Osteoblast (primary cell): ENCODE data around the gene FDX1. TPM values are rescaled to one million over a fixed set of nuclear protein-coding genes. Genes with fewer than 3 reads are reported as not detected.

Experiments used
- DNase-seq: peaks from one replicate; pipeline ENCODE4 v3.0.0; 2011; ENCODE audit warnings: low spot score, mixed read lengths; ENCODE audit not compliant: insufficient read length; ENCODE audit errors: missing footprints
- H2AFZ ChIP-seq: 2 replicates; pipeline ENCODE4 v1.6.0; 2011; ENCODE audit warnings: mild to moderate bottlenecking, low read length
- H3K27ac ChIP-seq: 2 replicates; pipeline ENCODE4 v1.5.1; 2011; ENCODE audit warnings: mild to moderate bottlenecking, low read depth, low read length, moderate library complexity
- H3K27me3 ChIP-seq: 2 replicates; pipeline ENCODE4 v1.6.0; 2012; ENCODE audit warnings: mild to moderate bottlenecking, control low read depth, inconsistent platforms, low read length, moderate library complexity; ENCODE audit not compliant: insufficient read depth
- H3K36me3 ChIP-seq: 2 replicates; pipeline ENCODE4 v1.5.1; 2011; ENCODE audit warnings: mild to moderate bottlenecking, low read length, control low read depth, moderate library complexity; ENCODE audit not compliant: insufficient read depth
- H3K4me1 ChIP-seq: 2 replicates; pipeline ENCODE4 v1.5.1; 2011; ENCODE audit warnings: mild to moderate bottlenecking, low read length, control low read depth, moderate library complexity; ENCODE audit not compliant: insufficient read depth
- H3K4me2 ChIP-seq: 2 replicates; pipeline ENCODE4 v1.6.0; 2011; ENCODE audit warnings: mild to moderate bottlenecking, low read length; ENCODE audit not compliant: insufficient read depth
- H3K4me3 ChIP-seq: fragments of 200-600 bp; sonication (generic); 3 replicates; pipeline ENCODE4 v1.5.1; 2012; ENCODE audit warnings: mild to moderate bottlenecking, low read length, inconsistent platforms; ENCODE audit not compliant: insufficient read depth
- H3K79me2 ChIP-seq: 2 replicates; pipeline ENCODE4 v1.6.0; 2012; ENCODE audit warnings: mild to moderate bottlenecking, low read length, control low read depth, inconsistent platforms; ENCODE audit not compliant: insufficient read depth
- H3K9me3 ChIP-seq: 2 replicates; pipeline ENCODE4 v1.5.1; 2011; ENCODE audit warnings: low read depth, low read length, control low read depth
- H4K20me1 ChIP-seq: 2 replicates; pipeline ENCODE4 v1.6.0; 2012; ENCODE audit warnings: mild to moderate bottlenecking, low read length, control low read depth; ENCODE audit not compliant: insufficient read depth
- total RNA-seq: library from RNA; depleted of rRNA; stranded (reverse); fragments of >200 nt; gene quantifications from 2 replicates; pipeline ENCODE4 v1.2.3, GENCODE V29; 2012
- TF ChIP-seq, protein P1 (sequence below): IDR thresholded peaks from 2 replicates; pipeline ENCODE4 v1.5.1; 2011; ENCODE audit warnings: mild to moderate bottlenecking, low read depth, low read length, moderate library complexity; ENCODE audit errors: extremely low read depth

Gene FDX1
- total RNA-seq, 1 donor, result 9.0 TPM

DNA sequence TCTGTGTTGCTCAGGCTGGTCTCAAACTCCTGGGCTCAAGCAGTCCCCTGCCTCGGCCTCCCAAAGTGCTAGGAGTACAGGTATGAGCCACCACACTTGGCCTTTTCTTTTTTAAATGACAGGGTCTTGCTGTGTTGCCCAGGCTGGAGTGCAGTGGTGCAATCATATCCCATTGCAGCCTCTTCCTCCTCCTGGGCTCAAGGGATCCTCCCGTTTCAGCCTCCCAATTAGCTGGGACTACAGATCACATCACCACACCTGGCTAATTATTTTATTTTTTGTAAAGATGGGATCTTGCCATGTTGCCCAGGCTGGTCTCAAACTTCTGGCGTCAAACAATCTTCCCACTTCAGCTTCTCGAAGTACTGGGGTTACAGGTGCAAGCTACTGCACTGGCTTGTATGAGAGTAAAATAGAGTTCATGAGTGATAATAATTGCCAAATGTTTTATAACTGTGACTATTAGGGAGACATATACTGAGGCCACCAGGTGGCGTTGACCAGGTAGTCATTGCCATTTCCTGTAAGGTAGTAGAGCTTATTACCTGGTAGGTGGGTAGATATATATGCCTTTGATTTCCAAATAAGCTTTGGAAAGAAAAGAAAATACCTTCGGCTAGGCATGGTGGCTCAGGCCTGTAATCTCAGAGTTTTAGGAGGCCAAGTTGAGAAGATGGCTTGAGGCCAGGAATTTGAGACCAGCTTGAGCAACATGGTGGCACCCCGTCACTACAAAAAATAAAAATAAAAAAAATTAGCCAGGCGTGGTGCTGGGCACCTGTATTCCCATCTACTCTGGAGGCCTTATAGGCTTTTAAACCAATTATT lies 5.4 kb downstream of the FDX1 start:
- TF ChIP-seq, protein P1, sequence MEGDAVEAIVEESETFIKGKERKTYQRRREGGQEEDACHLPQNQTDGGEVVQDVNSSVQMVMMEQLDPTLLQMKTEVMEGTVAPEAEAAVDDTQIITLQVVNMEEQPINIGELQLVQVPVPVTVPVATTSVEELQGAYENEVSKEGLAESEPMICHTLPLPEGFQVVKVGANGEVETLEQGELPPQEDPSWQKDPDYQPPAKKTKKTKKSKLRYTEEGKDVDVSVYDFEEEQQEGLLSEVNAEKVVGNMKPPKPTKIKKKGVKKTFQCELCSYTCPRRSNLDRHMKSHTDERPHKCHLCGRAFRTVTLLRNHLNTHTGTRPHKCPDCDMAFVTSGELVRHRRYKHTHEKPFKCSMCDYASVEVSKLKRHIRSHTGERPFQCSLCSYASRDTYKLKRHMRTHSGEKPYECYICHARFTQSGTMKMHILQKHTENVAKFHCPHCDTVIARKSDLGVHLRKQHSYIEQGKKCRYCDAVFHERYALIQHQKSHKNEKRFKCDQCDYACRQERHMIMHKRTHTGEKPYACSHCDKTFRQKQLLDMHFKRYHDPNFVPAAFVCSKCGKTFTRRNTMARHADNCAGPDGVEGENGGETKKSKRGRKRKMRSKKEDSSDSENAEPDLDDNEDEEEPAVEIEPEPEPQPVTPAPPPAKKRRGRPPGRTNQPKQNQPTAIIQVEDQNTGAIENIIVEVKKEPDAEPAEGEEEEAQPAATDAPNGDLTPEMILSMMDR, result peak; percentile 17
- no peaks in the 10 kb centered on the region for H3K9me3 ChIP-seq
- H3K79me2 ChIP-seq, result peaks cover 86% of the 10 kb centered on the region
- no peaks in the 10 kb centered on the region for H3K27me3 ChIP-seq
- H3K4me3 ChIP-seq, result no peak overlapping the region
- no peak for DNase-seq
- H3K4me1 ChIP-seq, result peaks cover 15% of the 10 kb centered on the region
- no peak overlapping the region for H3K27ac ChIP-seq
- no peaks in the 10 kb centered on the region for H3K36me3 ChIP-seq
- no peak overlapping the region for H3K4me2 ChIP-seq
- no peak overlapping the region for H2AFZ ChIP-seq
- H4K20me1 ChIP-seq, result peaks cover 33% of the 10 kb centered on the region

DNA sequence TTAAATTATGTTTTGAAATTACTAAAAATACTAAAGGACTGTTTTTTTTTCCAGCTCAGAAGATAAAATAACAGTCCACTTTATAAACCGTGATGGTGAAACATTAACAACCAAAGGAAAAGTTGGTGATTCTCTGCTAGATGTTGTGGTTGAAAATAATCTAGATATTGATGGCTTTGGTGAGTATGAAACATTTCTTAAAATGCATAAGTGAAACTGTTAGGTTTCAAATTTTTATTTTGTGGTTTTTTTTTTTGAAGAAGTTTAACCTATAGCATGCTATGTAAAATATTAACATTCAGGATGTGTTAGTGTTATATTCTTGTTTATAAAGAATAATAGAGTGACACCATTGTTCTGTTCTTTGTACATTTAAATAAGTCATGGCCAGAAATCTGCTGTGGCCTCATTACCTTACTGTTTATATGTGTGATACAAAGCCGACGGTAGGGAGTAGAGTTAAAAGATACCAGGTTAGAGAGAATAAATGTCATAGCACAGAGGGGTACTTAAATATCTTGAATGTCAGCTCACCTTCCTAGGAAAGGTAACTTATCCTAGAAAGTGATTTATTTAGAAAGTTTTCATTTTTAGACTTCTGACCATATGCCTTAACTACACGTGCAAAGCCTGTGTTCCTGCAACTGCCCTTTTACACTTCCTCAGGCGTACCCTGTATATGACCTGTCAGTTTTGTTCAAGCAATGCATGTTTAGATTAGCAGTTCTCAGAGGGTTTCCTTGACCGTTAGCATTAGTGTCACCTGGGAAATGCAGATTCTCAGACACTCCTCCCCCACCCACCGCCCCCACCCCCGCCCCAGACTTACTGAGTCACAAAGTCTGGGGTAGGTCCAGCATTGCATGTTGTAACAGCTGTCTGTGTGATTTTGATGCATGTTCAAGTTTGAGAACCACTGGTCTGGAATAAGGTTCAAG lies 6.3 kb downstream of the FDX1 start:
- Histone ChIP-seq H3K27me3 (no peaks in the 10 kb centered on the region), H3K4me3 (no peak overlapping the region), H3K9me3 (no peaks in the 10 kb centered on the region), H3K4me1 (peaks cover 15% of the 10 kb centered on the region), H3K79me2 (peaks cover 85% of the 10 kb centered on the region), H4K20me1 (peaks cover 33% of the 10 kb centered on the region), H3K4me2 (no peak overlapping the region), H3K27ac (no peak overlapping the region), H3K36me3 (peaks cover 4% of the 10 kb centered on the region), H2AFZ (no peak overlapping the region)
- DNase-seq, result peak; percentile 30
- TF ChIP-seq, protein P1, result no peak

DNA sequence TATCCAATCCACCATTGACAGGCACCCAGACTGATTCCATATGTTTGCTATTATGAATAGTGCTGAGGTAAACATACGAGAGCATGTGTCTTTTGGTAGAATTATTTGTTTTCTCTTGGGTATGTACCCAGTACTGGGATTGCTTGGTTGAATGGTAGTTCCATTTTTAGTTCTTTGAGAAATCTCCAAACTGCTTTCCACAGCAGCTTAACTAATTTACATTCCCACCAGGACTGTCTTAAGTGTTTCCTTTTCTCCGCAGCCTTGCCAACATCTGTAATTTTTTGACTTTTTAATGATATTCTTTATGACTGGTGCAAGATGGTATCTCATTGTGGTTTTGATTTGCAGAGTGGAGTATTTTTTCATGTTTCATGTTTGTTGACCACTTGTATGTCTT lies 8.3 kb downstream of the FDX1 start:
- H3K36me3 ChIP-seq, result peaks cover 4% of the 10 kb centered on the region
- peaks cover 10% of the 10 kb centered on the region for H3K4me1 ChIP-seq
- DNase-seq, result no peak
- H3K27me3 ChIP-seq, result no peaks in the 10 kb centered on the region
- H3K9me3 ChIP-seq, result no peaks in the 10 kb centered on the region
- no peak overlapping the region for H3K4me3 ChIP-seq
- H3K27ac ChIP-seq, result no peak overlapping the region
- peaks cover 70% of the 10 kb centered on the region for H3K79me2 ChIP-seq
- H4K20me1 ChIP-seq, result peaks cover 23% of the 10 kb centered on the region
- H2AFZ ChIP-seq, result no peak overlapping the region
- TF ChIP-seq, protein P1, result no peak
- no peak overlapping the region for H3K4me2 ChIP-seq

DNA sequence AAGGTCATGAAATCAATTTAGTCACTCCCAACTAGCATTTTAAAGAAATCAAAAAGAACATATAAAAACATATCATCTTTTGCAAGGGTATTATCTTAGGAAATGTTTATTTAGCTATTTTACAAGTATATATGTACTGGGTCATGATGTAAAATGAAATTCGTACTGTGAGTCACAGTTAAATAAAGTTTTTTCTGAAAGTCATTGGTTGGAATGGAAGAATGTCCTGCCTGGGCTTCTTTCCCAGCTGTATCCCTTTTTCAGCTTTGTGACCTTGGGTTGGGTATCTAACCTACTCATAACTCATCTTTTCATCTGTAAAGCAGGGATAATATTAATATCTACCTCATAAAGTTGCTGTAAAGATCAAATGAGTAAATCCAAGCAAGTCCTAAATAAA lies 15.7 kb downstream of the FDX1 start:
- DNase-seq, result no peak
- no peaks in the 10 kb centered on the region for H3K27me3 ChIP-seq
- TF ChIP-seq, protein P1, result no peak
- H3K27ac ChIP-seq, result no peak overlapping the region
- peaks cover 2% of the 10 kb centered on the region for H3K36me3 ChIP-seq
- H3K9me3 ChIP-seq, result no peaks in the 10 kb centered on the region
- H3K4me1 ChIP-seq, result peaks cover 5% of the 10 kb centered on the region
- no peak overlapping the region for H2AFZ ChIP-seq
- H3K4me2 ChIP-seq, result no peak overlapping the region
- peaks cover 16% of the 10 kb centered on the region for H3K79me2 ChIP-seq
- no peak overlapping the region for H3K4me3 ChIP-seq
- peaks cover 8% of the 10 kb centered on the region for H4K20me1 ChIP-seq
